ENCODE measurements around the gene CYP2R1. TPM values are rescaled to one million over a fixed set of nuclear protein-coding genes. Genes with fewer than 3 reads are reported as not detected.

Gene CYP2R1
- total RNA-seq, 1 donor from 2014 or later: 29.9 TPM

DNA sequence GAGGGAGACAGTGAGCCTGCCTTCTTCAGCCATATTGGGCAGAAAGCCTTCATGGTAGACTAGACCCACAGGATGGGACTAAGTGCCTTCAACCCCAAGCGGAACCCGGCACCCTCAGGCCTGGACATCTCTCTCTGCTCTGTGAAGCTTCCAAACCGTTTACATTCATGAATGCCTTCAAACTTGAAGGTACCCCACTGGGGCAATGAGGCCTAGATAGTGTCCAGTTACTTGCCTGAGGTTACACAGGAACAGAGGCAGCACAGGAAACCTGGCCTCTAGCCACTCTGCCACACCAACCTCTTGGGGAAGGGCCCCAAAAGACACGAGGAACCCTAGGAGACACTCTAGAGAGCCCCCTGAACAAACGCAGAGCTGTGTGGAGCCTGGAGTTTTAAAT, 14.5 kb upstream of the CYP2R1 start:
- no peaks in the 10 kb centered on the region for H3K36me3 ChIP-seq
- no peak overlapping the region for H3K4me3 ChIP-seq
- H3K4me1 Mint-ChIP-seq: peaks cover 4% of the 10 kb centered on the region
- peaks cover 4% of the 10 kb centered on the region for H3K9me3 Mint-ChIP-seq
- TF ChIP-seq EZH2phosphoT487 (IDR thresholded peaks at IDR 0.05): no peak
- TF ChIP-seq, protein P1, sequence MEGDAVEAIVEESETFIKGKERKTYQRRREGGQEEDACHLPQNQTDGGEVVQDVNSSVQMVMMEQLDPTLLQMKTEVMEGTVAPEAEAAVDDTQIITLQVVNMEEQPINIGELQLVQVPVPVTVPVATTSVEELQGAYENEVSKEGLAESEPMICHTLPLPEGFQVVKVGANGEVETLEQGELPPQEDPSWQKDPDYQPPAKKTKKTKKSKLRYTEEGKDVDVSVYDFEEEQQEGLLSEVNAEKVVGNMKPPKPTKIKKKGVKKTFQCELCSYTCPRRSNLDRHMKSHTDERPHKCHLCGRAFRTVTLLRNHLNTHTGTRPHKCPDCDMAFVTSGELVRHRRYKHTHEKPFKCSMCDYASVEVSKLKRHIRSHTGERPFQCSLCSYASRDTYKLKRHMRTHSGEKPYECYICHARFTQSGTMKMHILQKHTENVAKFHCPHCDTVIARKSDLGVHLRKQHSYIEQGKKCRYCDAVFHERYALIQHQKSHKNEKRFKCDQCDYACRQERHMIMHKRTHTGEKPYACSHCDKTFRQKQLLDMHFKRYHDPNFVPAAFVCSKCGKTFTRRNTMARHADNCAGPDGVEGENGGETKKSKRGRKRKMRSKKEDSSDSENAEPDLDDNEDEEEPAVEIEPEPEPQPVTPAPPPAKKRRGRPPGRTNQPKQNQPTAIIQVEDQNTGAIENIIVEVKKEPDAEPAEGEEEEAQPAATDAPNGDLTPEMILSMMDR (IDR thresholded peaks at IDR 0.05): no peak
- TF ChIP-seq EZH2 (IDR thresholded peaks at IDR 0.05): no peak
- H3K27me3 Mint-ChIP-seq (ENCODE audit: insufficient read depth, low read depth): peaks cover 5% of the 10 kb centered on the region
- H2AFZ ChIP-seq (replicated peaks): no peak overlapping the region
- DNase-seq (ENCODE audit: low spot score): no peak
- H3K4me1 ChIP-seq: no peaks in the 10 kb centered on the region
- no peak overlapping the region for H3K27ac ChIP-seq
- no peaks in the 10 kb centered on the region for H3K9me3 ChIP-seq (ENCODE audit: low read depth)
- no peaks in the 10 kb centered on the region for H4K20me1 ChIP-seq (ENCODE audit: low read depth)
- no peak overlapping the region for H3K27ac Mint-ChIP-seq
- no peaks in the 10 kb centered on the region for H3K36me3 Mint-ChIP-seq
- no peaks in the 10 kb centered on the region for H3K27me3 ChIP-seq
- no peak overlapping the region for H3K4me3 Mint-ChIP-seq
- H3K79me2 ChIP-seq (ENCODE audit: low read depth): no peaks in the 10 kb centered on the region
- no peak overlapping the region for H3K4me2 ChIP-seq
- H3K9ac ChIP-seq: no peak overlapping the region
- no peaks in the 10 kb centered on the region for H3F3A ChIP-seq (ENCODE audit: low read depth)

DNA sequence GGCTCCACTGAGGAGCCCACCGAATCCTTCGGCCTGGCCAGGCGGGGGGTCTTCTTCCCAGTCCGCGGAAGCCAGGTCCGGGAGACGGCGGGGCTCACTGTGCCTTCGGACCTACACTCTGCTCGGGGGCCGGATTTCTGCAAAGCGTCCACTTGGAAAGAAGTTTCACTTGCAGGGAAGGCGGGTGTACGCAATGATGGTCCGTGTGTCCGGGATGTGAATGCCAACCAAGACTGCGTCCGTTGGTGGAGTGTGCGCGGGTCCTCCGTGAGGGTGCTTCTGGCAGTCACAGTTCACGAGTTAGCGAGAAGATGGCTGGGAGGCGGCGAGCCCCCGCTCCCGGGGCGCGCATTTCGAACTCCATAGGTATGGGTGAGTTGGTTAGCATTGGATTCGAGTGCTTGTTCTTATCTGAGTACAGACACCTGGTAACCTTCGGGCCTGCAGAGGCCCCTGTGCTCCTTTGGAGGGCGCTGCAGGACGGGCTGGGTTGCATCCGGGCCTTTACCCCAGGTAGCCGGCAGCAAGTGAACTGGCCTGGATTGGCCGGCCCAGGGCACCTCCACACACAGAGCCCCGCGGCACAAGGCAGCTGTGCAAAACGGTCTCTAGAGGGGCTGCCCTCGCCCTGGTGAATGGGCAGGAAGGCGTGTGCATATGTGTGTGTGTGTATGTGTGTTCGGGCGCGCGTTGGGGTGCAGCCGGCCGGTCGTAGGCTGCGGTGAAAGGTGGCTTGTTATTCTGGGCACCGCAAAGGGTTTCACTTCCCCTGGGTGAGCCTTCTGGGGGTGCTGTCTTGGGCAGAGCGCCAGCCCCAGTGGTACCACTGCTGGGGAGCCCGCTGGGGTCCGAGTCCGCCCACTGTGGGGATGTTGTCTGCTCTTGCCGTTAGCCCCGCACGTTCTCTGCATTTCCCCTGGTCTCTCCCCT, 13.3 kb upstream of the CYP2R1 start:
- Histone ChIP-seq H3K4me1 (no peaks in the 10 kb centered on the region), H3F3A (ENCODE audit: low read depth) (no peaks in the 10 kb centered on the region), H2AFZ (replicated peaks) (peak overlapping the region; percentile 97), H3K27me3 (no peaks in the 10 kb centered on the region), H3K79me2 (ENCODE audit: low read depth) (no peaks in the 10 kb centered on the region), H4K20me1 (ENCODE audit: low read depth) (no peaks in the 10 kb centered on the region), H3K9ac (no peak overlapping the region), H3K9me3 (ENCODE audit: low read depth) (no peaks in the 10 kb centered on the region), H3K36me3 (no peaks in the 10 kb centered on the region), H3K4me2 (peak overlapping the region; percentile 74), H3K4me3 (peak overlapping the region; percentile 53), H3K27ac (no peak overlapping the region)
- peaks cover 4% of the 10 kb centered on the region for H3K4me1 Mint-ChIP-seq
- H3K27me3 Mint-ChIP-seq (ENCODE audit: insufficient read depth, low read depth): peaks cover 5% of the 10 kb centered on the region
- peak overlapping the region; percentile 79 for H3K4me3 Mint-ChIP-seq
- H3K36me3 Mint-ChIP-seq: no peaks in the 10 kb centered on the region
- TF ChIP-seq EZH2phosphoT487 (IDR thresholded peaks at IDR 0.05) (no peak), EZH2 (IDR thresholded peaks at IDR 0.05) (no peak)
- TF ChIP-seq, protein P1 (IDR thresholded peaks at IDR 0.05): peak; percentile 35
- peaks cover 4% of the 10 kb centered on the region for H3K9me3 Mint-ChIP-seq
- no peak overlapping the region for H3K27ac Mint-ChIP-seq
- peak; percentile 67 for DNase-seq (ENCODE audit: low spot score)

DNA sequence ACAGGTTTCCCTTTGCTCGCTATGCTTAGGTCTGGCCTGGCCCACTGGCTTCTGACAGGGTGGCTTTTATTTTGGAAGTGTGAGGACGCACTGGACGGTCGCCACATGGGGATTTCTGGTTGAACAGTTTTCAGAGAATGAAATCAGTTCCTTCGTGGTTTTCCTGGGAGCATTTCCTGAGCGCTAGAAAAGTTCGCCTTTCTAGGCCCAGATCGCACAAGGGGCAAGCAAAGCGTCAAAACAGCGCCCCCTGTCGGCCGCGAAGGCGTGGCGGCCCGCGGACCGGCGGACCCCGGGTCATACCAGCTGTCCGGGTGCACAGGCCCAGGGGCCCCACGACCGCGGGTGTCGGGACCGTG, 12.7 kb upstream of the CYP2R1 start:
- H3K4me1 Mint-ChIP-seq: peaks cover 4% of the 10 kb centered on the region
- Histone ChIP-seq H4K20me1 (ENCODE audit: low read depth) (no peaks in the 10 kb centered on the region), H3K4me1 (no peaks in the 10 kb centered on the region), H3F3A (ENCODE audit: low read depth) (no peaks in the 10 kb centered on the region), H3K27ac (no peak overlapping the region), H3K9ac (no peak overlapping the region), H3K36me3 (no peaks in the 10 kb centered on the region), H3K4me3 (peak overlapping the region; percentile 53), H3K9me3 (ENCODE audit: low read depth) (no peaks in the 10 kb centered on the region), H3K4me2 (peak overlapping the region; percentile 74), H3K27me3 (no peaks in the 10 kb centered on the region), H3K79me2 (ENCODE audit: low read depth) (no peaks in the 10 kb centered on the region), H2AFZ (replicated peaks) (peak overlapping the region; percentile 97)
- H3K9me3 Mint-ChIP-seq: peaks cover 4% of the 10 kb centered on the region
- no peaks in the 10 kb centered on the region for H3K36me3 Mint-ChIP-seq
- no peak overlapping the region for H3K4me3 Mint-ChIP-seq
- no peak for TF ChIP-seq EZH2 (IDR thresholded peaks at IDR 0.05)
- TF ChIP-seq, protein P1 (IDR thresholded peaks at IDR 0.05): peak; percentile 80
- H3K27ac Mint-ChIP-seq: no peak overlapping the region
- peaks cover 5% of the 10 kb centered on the region for H3K27me3 Mint-ChIP-seq (ENCODE audit: insufficient read depth, low read depth)
- DNase-seq (ENCODE audit: low spot score): peak; percentile 77
